GM18507 (cell line): ENCODE results near the gene ARHGAP30.
A peak's percentile ranks its signal among the peaks of the same experiment; 100 is the strongest.
"Not testable (repeated sequence)": the region's sequence is repeated elsewhere in the genome, so short reads cannot be mapped to it uniquely, and the experiment has no call there.

Source experiments
- DNase-seq: peaks from one replicate; pipeline ENCODE4 v3.0.0; 2011; ENCODE audit warnings: low read depth; ENCODE audit not compliant: insufficient read length; ENCODE audit errors: extremely low spot score
- FAIRE-seq: peaks from 2 replicates; lab custom pipeline; 2011; peaks lifted over from hg19 to GRCh38; lab: Jason Lieb, UNC

Gene ARHGAP30

DNA sequence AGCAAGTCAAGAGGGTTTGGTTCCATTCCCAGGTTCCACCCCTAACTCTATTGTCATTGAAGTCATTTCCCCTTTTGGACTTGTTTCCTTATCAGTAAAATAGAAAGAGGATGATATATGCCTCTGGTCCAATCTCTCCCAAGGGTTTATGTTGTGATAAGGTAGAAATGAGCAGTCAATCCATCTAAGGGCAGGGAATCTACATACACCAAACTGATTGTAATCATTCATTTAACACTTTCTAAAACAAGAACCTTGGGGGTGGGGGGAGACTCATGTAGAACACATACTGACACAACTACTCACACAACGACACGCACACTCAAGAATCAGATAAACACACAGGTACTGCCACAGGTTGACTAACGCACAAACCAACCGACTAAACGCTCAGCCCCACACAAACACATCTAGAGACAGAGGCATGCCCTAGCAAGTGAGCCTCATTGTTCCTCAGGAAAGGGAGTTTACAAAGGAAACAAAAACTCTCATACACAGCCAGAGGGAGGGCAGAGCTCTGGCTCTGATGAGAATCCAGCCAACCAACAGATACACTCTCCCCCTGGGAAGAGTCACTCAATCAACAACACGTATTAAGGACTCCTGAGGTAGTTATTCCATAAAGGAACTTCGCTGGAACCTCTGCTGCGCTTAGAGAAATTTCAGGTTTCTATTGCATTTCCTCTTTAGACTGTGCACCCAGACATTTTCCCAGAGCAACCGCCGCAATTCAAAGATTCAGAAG lies 49.8 kb downstream of the ARHGAP30 start:
- DNase-seq (no peak), FAIRE-seq (no peak)

DNA sequence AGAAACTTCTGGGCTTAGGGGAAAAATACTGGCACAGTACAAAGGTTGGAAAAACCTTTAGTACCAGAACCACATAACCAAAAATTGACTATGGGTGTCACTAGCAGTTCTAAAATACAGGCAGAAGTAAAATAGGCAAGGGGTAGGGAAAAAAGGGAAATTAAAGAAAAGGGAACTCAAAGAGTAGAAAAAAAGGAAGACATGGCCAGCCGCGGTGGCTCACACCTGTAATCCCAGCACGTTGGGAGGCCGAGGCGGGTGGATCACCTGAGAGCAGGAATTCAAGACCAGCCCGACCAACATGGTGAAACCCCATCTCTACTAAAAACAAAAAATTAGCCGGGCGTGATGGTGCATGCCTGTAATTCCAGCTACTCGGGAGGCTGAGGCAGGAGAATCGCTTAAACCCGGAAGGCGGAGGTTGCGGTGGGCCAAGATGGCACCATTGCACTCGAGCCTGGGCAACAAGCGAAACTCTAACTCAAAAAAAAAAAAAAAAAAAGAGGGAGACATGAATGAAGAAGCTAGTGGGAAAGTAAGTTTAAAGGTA lies 50.5 kb downstream of the ARHGAP30 start:
- not testable (repeated sequence) for FAIRE-seq, DNase-seq

- FAIRE-seq = no peak
- no peak for DNase-seq
Observed at GRCh38 chr1:161018631-161018930, 51.1 kb downstream of the ARHGAP30 start.

DNA sequence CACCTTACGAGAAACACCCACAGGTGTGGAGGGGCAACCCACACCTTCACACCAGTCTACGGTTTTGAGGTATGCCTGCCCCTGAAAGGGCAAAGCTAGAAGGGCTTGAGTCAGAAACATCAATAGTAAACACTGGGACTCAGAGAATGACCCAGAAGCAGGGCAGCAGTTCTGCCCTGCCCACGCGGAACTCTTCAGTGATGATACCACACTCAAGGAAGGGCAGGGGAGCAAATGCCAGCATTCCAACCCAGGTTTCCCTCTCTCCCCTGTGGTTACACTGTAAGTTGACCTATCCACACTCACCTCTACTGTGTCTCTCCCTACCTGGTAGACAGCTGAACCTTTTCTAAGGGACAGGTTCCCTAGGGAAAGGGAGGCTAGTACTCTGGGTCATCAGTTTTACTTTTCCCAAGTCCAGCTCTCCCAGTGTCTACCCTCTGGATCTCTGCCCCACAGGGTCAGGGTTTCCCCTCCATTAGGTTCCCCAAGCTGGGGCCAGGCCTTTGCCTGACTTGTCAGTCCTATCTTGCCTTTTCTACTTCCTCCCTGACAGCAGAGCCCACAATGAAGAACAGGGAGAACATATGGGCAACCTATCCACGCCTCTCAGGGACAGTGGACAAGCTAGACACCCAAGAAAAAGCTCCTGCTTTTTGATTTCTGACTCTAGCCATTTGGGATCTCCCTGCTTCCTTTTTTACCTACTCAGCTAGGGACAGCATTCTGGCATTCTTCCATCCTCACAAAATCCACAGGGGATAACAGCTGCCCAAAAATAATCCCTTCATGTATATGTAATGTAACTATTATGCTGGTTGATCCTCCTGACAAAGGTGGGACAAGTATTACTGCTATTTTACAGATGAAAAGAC lies 51.7 kb downstream of the ARHGAP30 start:
- FAIRE-seq (no peak), DNase-seq (no peak)

DNA sequence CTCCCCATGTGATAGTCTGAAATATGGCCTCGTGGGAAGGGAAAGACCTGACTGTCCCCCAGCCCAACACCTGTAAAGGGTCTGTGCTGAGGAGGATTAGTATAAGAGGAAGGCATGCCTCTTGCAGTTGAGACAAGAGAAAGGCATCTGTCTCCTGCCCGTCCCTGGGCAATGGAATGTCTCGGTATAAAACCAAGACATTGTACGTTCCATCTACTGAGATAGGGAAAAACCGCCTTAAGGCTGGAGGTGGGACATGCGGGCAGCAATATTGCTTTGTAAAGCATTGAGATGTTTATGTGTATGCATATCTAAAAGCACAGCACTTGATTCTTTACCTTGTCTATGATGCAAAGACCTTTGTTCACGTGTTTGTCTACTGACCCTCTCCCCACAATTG lies 52.5 kb downstream of the ARHGAP30 start:
- DNase-seq, FAIRE-seq: not testable (repeated sequence)

DNA sequence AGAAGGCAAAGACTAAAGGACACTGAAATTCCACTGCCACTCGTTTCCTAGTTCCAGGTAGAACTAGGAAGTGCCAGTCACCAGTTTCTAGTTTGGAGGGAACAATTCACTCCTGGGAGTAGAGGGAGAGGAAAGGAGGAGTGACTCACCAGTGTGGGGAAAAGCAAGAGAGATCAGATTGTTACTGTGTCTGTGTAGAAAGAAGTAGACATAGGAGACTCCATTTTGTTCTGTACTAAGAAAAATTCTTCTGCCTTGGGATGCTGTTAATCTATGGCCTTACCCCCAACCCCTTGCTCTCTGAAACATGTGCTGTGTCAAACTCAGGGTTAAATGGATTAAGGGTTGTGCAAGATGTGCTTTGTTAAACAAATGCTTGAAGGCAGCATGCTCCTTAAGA lies 53.0 kb downstream of the ARHGAP30 start:
- not testable (repeated sequence) for DNase-seq, FAIRE-seq

GRCh38 chr1:161013488-161014230 lies 56.0 kb downstream of the ARHGAP30 start:
- FAIRE-seq (peak; percentile 94), DNase-seq (peak; percentile 64)

GRCh38 chr1:161013131-161013487 lies 56.6 kb downstream of the ARHGAP30 start:
- DNase-seq (no peak), FAIRE-seq (no peak)

- FAIRE-seq (no peak), DNase-seq (no peak)
Observed at GRCh38 chr1:161012420-161012819, 57.3 kb downstream of the ARHGAP30 start.

GRCh38 chr1:161009602-161010211 lies 60.0 kb downstream of the ARHGAP30 start:
- DNase-seq (no peak), FAIRE-seq (no peak)

DNA sequence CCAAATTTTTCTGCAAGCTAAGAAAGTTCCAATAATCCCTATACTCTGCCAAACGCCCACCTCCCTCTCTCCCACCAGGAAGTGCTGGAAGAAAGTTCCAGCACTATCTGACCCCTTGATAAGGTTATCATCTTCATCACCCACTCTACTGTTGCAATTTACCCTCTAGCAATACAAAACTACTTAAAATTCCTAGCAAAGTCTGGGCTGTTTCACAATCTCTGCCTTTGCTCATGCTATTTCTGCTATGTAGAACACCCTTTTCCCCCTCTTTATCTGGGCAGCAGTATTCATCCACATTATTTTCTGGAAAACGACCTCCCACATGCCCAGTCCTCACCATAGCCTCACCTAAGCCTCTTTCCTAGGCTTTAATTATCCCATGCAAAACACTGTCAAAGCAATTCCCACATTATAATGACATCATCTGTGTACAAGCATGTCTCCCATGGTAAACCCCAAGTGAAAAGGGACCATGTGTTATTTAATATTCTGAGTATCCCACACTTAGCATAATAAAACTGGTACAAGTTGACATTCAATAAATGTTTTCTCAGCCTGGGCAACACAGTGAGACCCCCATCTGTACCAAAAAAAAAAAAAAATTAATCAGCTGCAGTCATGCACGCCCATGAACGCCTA lies 60.7 kb downstream of the ARHGAP30 start:
- DNase-seq (no peak), FAIRE-seq (no peak)

GRCh38 chr1:161007369-161007768 lies 62.3 kb downstream of the ARHGAP30 start:
- no peak for DNase-seq
- FAIRE-seq = no peak

- no peak for FAIRE-seq
- no peak for DNase-seq
Observed at GRCh38 chr1:161006563-161006962, 63.1 kb downstream of the ARHGAP30 start.

DNA sequence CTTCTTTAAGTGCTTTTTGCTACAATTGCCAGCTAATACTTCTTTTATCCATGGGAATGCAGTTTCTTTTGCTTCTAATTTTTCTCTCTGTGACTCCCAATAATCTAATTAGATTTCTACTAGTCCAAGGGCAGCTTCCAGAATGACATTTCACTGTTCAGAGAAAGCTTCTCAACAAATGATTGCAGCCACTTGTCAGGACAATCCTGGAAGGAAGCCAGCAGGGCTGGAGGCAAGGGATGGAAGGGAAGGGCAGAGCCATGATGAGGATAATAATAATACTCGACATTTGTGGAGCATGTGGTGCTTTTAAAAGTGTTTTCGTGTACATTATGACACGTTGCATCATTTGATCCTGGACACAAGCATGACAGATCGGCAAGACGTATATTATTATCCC lies 68.2 kb downstream of the ARHGAP30 start:
- DNase-seq (no peak), FAIRE-seq (no peak)

GRCh38 chr1:161000736-161001480 lies 68.8 kb downstream of the ARHGAP30 start:
- no peak for FAIRE-seq
- no peak for DNase-seq

DNA sequence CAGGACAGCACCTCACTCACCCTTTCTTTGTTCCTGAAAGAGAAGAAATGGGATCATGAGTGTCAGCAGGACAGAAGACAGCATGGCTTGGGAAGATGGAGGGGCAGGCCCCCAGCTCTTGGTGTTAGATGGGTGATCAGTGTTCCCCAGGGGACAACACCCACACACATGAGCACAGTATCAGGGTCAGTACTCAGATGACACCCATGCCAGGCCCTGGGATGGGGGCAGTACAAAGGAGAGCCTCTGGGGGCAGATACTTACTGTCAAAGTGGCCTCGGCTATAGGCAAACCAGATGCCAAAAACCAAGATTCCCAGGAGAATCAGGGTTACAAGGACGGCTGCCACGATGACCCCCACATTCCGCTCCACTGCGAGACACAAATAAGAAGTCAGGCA lies 70.3 kb downstream of the ARHGAP30 start:
- FAIRE-seq = no peak
- no peak for DNase-seq

DNA sequence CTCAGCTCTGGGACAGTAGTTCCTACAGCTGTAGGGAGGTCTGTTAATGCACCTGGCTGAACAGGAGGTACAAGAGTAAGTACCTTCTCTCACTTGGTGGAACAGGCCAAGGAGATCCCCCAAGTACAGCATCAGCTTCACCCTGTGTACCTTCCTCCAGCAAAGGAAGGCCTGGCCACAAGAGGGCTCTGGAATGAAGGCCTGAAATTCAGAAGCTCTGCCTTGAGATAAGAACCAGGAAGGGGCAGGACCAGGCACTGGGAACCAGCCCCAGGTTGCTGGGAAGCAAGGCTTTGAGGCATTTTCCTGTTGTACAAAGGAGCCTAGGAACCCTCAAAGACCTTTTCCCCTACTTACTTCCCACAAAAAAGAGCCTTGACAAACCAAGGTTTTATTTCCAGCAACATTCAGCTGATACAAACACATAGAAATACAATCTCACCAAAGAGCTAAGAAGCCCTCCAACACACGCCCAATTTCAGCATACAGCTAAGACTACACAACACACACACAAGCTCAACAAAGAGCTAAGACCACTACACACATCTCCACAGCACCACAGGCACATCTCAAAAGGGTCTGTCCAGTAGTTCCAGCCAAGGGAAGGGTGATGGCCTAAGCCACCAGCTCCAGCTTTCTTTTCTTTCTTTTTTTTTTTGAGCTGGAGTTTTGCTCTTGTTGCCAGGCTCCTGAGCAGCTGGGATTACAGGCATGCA lies 72.2 kb downstream of the ARHGAP30 start:
- FAIRE-seq = peak; percentile 52
- DNase-seq = peak; percentile 38
